HepG2 (cell line): ENCODE results near the gene TAAR5. TPM values are rescaled to one million over a fixed set of nuclear protein-coding genes. Genes with fewer than 3 reads are reported as not detected.
A peak's percentile ranks its signal among the peaks of the same experiment; 100 is the strongest.

Experiments
- ATAC-seq: fragments of 200-7000 bp; cut with Tn5 transposase; 3 replicates; pipeline ENCODE4 v1.9.1; 2020; ENCODE audit warnings: mild to moderate bottlenecking, moderate library complexity
- BruUV-seq: library from RNA; stranded (reverse); fragments of 400-500 nt; replicated peaks from 2 replicates; lab custom pipeline; 2021; lab: Mats Ljungman, UMichigan
- CTCF ChIA-PET: fragments of 300-600 bp; formaldehyde crosslinking; extraction: SDS; loops from one replicate; lab custom pipeline; 2021; ENCODE audit warnings: low total read pairs, inconsistent platforms, low intra/inter-chr PET ratio; lab: Yijun Ruan, JAX
- POLR2A ChIA-PET: fragments of 350-600 bp; sonication (Branson Sonifier 250); formaldehyde crosslinking; loops from one replicate; lab custom pipeline; 2020; ENCODE audit warnings: antibody characterized with exemption, inconsistent platforms; lab: Yijun Ruan, JAX
- DNase-seq: peaks from one replicate; pipeline ENCODE4 v3.0.0-alpha.2; 2015; ENCODE audit warnings: low spot score
- FAIRE-seq: peaks from 3 replicates; lab custom pipeline; 2011; peaks lifted over from hg19 to GRCh38; lab: Jason Lieb, UNC
- H2AFZ ChIP-seq: one replicate; pipeline ENCODE4 v1.6.1; 2011; ENCODE audit warnings: low read length, inconsistent platforms
- H3K27ac ChIP-seq: fragments of 300-600 bp; 3 replicates; pipeline ENCODE4 v1.8.0; 2011; ENCODE audit warnings: mixed run types, mild to moderate bottlenecking, mixed read lengths, low read length, inconsistent platforms; ENCODE audit not compliant: insufficient read depth; ENCODE audit errors: extremely low read length
- H3K27me3 ChIP-seq, 2 experiments: fragments of 200-600 bp in 1 of 2; 2 replicates in 1 of 2; 3 replicates in 1 of 2; pipeline versions ENCODE4 v1.6.0 to v1.8.0; 2011; ENCODE audit warnings: low read length in 2 of 2, mild to moderate bottlenecking in 2 of 2, moderate library complexity in 2 of 2, inconsistent platforms in 1 of 2; ENCODE audit not compliant: insufficient read depth in 2 of 2, control insufficient read depth in 1 of 2
- H3K36me3 ChIP-seq, 2 experiments: fragments of 200-600 bp in 1 of 2; replicated peaks in 1 of 2; 2 replicates in 1 of 2; 3 replicates in 1 of 2; pipeline versions ENCODE4 v1.5.1 to v1.8.0; 2011; ENCODE audit warnings: low read length in 2 of 2, inconsistent platforms in 1 of 2; ENCODE audit not compliant: insufficient read depth in 2 of 2, control insufficient read depth in 1 of 2
- H3K4me1 ChIP-seq: 2 replicates; pipeline ENCODE4 v1.5.1; 2012; ENCODE audit warnings: low read length, inconsistent platforms; ENCODE audit not compliant: insufficient read depth
- H3K4me2 ChIP-seq: 2 replicates; pipeline ENCODE4 v1.6.0; 2011; ENCODE audit warnings: low read depth, low read length, inconsistent platforms
- H3K4me3 ChIP-seq, 3 experiments: fragments of 200-600 bp in 1 of 3; sonication (generic), shearing (Covaris generic) in 1 of 3; replicated peaks in 1 of 3; 2 replicates each; pipeline ENCODE4 v1.5.1; 2011 to 2016; ENCODE audit warnings: low read length in 3 of 3, inconsistent platforms in 2 of 3, low read depth in 2 of 3, mild to moderate bottlenecking in 2 of 3, control low read depth in 1 of 3, mixed read lengths in 1 of 3; ENCODE audit not compliant: insufficient read depth in 1 of 3
- H3K79me2 ChIP-seq: one replicate; pipeline ENCODE4 v1.6.1; 2011; ENCODE audit warnings: low read length, inconsistent platforms; ENCODE audit not compliant: insufficient read depth
- H3K9ac ChIP-seq: 2 replicates; pipeline ENCODE4 v1.6.0; 2011; ENCODE audit warnings: mild to moderate bottlenecking, low read depth, low read length, inconsistent platforms; ENCODE audit not compliant: insufficient read depth
- H3K9me3 ChIP-seq: 2 replicates; pipeline ENCODE4 v1.5.1; 2012; ENCODE audit warnings: mild to moderate bottlenecking, low read length
- H4K20me1 ChIP-seq: 2 replicates; pipeline ENCODE4 v1.6.0; 2011; ENCODE audit warnings: inconsistent platforms, mild to moderate bottlenecking, low read length, moderate library complexity; ENCODE audit not compliant: insufficient read depth
- CREB1 ChIP-seq, 2 experiments: fragments of 450-650 bp in 1 of 2; IDR thresholded peaks; 2 replicates each; pipeline ENCODE4 v1.6.1; 2016 to 2017; ENCODE audit warnings: control low read depth in 1 of 2, mild to moderate bottlenecking in 1 of 2, missing compliant biosample characterization in 1 of 2, missing genetic modification characterization in 1 of 2
- GATAD2A ChIP-seq: IDR thresholded peaks from 2 replicates; pipeline ENCODE4 v1.6.1; 2016
- HNF1A ChIP-seq, 2 experiments: sonication (generic) in 1 of 2; formaldehyde crosslinking in 1 of 2; IDR thresholded peaks; 2 replicates each; pipeline versions ENCODE4 v1.4.0 to v1.6.1; 2016 to 2020; ENCODE audit warnings: borderline replicate concordance in 1 of 2, low read depth in 1 of 2, mild to moderate bottlenecking in 1 of 2, missing genetic modification reagents in 1 of 2
- ZMAT5 ChIP-seq: sonication (generic); formaldehyde crosslinking; IDR thresholded peaks from 2 replicates; pipeline ENCODE4 v1.5.0; 2020; ENCODE audit warnings: mild to moderate bottlenecking, low read depth, missing genetic modification reagents, borderline replicate concordance
- WGBS: methylation state at CpG from one replicate; pipeline ENCODE4 v1.1.6; 2017; ENCODE audit warnings: low lambda C conversion rate; 5-methylcytosine and 5-hydroxymethylcytosine counted together
- in situ Hi-C: cut with HindIII; loops from 2 replicates; pipeline ENCODE4 v1.10.0; 2017; ENCODE audit warnings: low pct_unique_long_range_greater_than_20kb; ENCODE audit not compliant: extremely low pct_ligation_motif_present
- intact Hi-C: fragments of 100-400 bp; cut with micrococcal nuclease; formaldehyde crosslinking; loops from one replicate; pipeline ENCODE4 v1.10.0; 2022; ENCODE audit not compliant: unreplicated experiment
- polyA plus RNA-seq, 8 experiments: library from polyadenylated mRNA; depleted of rRNA in 3 of 8; stranded (reverse) in 7 of 8; unstranded in 1 of 8; fragments of >200 nt; fragmentation: Illumina TruSeq in 4 of 8; extraction: Trizol in 4 of 8; gene quantifications; 2 replicates each; pipeline versions ENCODE4 v1.2.1 to v1.2.3, GENCODE V29; 2011 to 2016; ENCODE audit warnings: low read depth in 4 of 8, missing spikeins in 1 of 8, mixed read lengths in 1 of 8; ENCODE audit not compliant: insufficient read depth in 1 of 8
- total RNA-seq, 5 experiments: library from RNA; depleted of rRNA; stranded (reverse); fragments of >200 nt; fragmentation: Illumina TruSeq; extraction: Trizol; gene quantifications; 2 replicates each; pipeline ENCODE4 v1.2.3, GENCODE V29; 2016; ENCODE audit warnings: low read depth in 1 of 5

Gene TAAR5
- total and polyA plus RNA-seq, 2 of the 13 experiments (the other 11 are each of a cell fraction or from before 2014, with no cell fraction given): not detected

- Histone ChIP-seq H3K4me1 (peaks cover 13% of the 10 kb centered on the region), H3K9ac (no peak overlapping the region), H3K27me3 (no peaks in the 10 kb centered on the region), H2AFZ (no peak overlapping the region), H4K20me1 (no peaks in the 10 kb centered on the region), H3K79me2 (no peaks in the 10 kb centered on the region), H3K4me3 (no peak overlapping the region), H3K9me3 (no peaks in the 10 kb centered on the region), H3K4me2 (no peak overlapping the region), H3K27ac (no peak overlapping the region), H3K36me3 (no peaks in the 10 kb centered on the region)
- ATAC-seq: no peak
- POLR2A ChIA-PET: no interaction called here
- no peak for FAIRE-seq
- DNase-seq: no peak
- TF ChIP-seq GATAD2A (CRISPR knock-in tag) (no peak), ZMAT5 (CRISPR knock-in tag) (no peak), HNF1A (IDR thresholded peaks at IDR 0.05; ENCODE audit: low read depth) (peak; percentile 18; the same call in 1 of the 2 replicates), HNF1A (CRISPR knock-in tag; IDR thresholded peaks at IDR 0.05; ENCODE audit: borderline replicate concordance) (no peak), CREB1 (IDR thresholded peaks at IDR 0.05) (no peak), CREB1 (CRISPR knock-in tag; IDR thresholded peaks at IDR 0.05) (no peak)
- BruUV-seq: no TSS peak
- in situ Hi-C loops: no loop called here
- CTCF ChIA-PET: no interaction called here
- intact Hi-C loops: no loop called here
- 13% methylated on average over 5 of the region's 5 CpGs for WGBS
These were observed 18.1 kb upstream of the TAAR5 start for GRCh38 chr6:132607544-132608233.
